Measurements from ENCODE around the gene NWD2.

DNA sequence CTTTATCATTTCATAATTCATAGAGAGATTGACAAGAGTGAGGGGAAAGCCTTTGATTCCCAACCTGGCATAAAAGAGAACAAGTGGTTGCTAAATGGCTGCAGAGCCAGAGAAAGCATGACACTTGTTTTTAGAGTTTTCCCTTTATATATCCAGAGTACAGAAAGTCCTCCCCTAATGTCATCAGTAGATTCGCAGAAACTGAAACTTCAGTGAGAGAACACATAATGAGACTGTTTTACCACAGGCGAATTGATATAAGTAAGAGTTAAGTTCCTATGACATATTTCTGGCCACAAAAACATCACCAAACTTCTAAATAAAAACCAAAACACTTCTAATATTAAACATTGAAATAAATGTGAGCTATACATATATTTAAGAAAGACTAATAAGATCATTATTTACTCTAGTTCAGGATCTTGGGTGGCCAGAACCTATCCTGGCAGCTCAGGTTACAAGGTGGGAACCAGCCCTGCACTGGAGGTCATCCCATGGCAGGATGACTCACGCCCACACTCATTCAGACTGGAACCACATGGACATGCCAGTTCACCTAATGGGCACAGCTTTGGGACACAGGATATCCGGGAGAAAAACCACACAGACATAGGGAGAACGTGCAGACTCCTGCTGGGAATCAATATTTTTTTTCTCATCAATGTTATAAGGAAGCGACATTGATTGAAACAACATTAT, 35.5 kb downstream of the NWD2 start:
- TF ChIP-seq CTCF (IDR thresholded peaks at IDR 0.05) (no peak), POLR2A (IDR thresholded peaks at IDR 0.05) (no peak), POLR2AphosphoS5 (IDR thresholded peaks at IDR 0.05; ENCODE audit: insufficient read depth in 1 of 2, low read depth in 1 of 2) (no peak)

Data from vagina (tissue), 2 donors.